Stimulated activated memory B cell treated with anti-CD40 and anti-IgM and Interleukin-4, amounts not matched to agents 10 μg/mL and 1 μg/mL and 100 μg/mL, for 72 hours (primary cell): ENCODE data around the gene JPH4.

ENCODE experiments used
- ATAC-seq: fragments of 150-1000 bp; cut with Tn5 transposase; 2 replicates; pipeline ENCODE4 v1.10.0; 2021
- H3K27ac Mint-ChIP-seq: one replicate; pipeline ENCODE4 v1.8.0; 2022; ENCODE audit warnings: mild to moderate bottlenecking, mixed read lengths
- H3K27me3 Mint-ChIP-seq: one replicate; pipeline ENCODE4 v1.8.0; 2022; ENCODE audit warnings: mixed read lengths
- H3K36me3 Mint-ChIP-seq: one replicate; pipeline ENCODE4 v1.8.0; 2022; ENCODE audit warnings: mixed read lengths
- H3K4me1 Mint-ChIP-seq: one replicate; pipeline ENCODE4 v1.8.0; 2022; ENCODE audit warnings: mixed read lengths
- H3K4me3 Mint-ChIP-seq: one replicate; pipeline ENCODE4 v1.8.0; 2022; ENCODE audit warnings: mild to moderate bottlenecking, moderate library complexity, mixed read lengths
- H3K9me3 Mint-ChIP-seq: one replicate; pipeline ENCODE4 v1.8.0; 2022; ENCODE audit warnings: mixed read lengths

JPH4 gene

GRCh38 chr14:23578560-23579310 is at the start of gene JPH4:
JPH4 (minus strand) TSS chr14:23578790; CDS start chr14:23577453, 1,337 bp downstream.
- Mint-ChIP-seq H3K4me1 (peaks cover 24% of the 10 kb centered on the region), H3K27me3 (peaks cover 65% of the 10 kb centered on the region), H3K9me3 (no peaks in the 10 kb centered on the region), H3K36me3 (no peaks in the 10 kb centered on the region), H3K4me3 (peak within 1 kb of the TSS; percentile 47), H3K27ac (peak within 1 kb of the TSS; percentile 13)
- ATAC-seq: no peak

- Mint-ChIP-seq H3K27ac (no peak overlapping the region), H3K9me3 (peaks cover 10% of the 10 kb centered on the region), H3K27me3 (peaks cover 26% of the 10 kb centered on the region), H3K36me3 (no peaks in the 10 kb centered on the region), H3K4me1 (peaks cover 7% of the 10 kb centered on the region), H3K4me3 (no peak overlapping the region)
- ATAC-seq: no peak
These were observed 49.4 kb upstream of the JPH4 start for GRCh38 chr14:23627961-23628360.

- Mint-ChIP-seq H3K4me1 (peaks cover 1% of the 10 kb centered on the region), H3K27ac (no peak overlapping the region), H3K9me3 (peaks cover 10% of the 10 kb centered on the region), H3K36me3 (no peaks in the 10 kb centered on the region), H3K4me3 (no peak overlapping the region), H3K27me3 (peaks cover 36% of the 10 kb centered on the region)
- no peak for ATAC-seq
These were observed 48.4 kb upstream of the JPH4 start for GRCh38 chr14:23626946-23627345.

- ATAC-seq: no peak
- Mint-ChIP-seq H3K9me3 (peaks cover 10% of the 10 kb centered on the region), H3K27me3 (peaks cover 46% of the 10 kb centered on the region), H3K27ac (no peak overlapping the region), H3K36me3 (no peaks in the 10 kb centered on the region), H3K4me3 (no peak overlapping the region), H3K4me1 (no peaks in the 10 kb centered on the region)
These were observed 46.3 kb upstream of the JPH4 start for GRCh38 chr14:23624830-23625404.

GRCh38 chr14:23623962-23624361 is 45.4 kb upstream of the JPH4 start:
- no peak overlapping the region for H3K4me3 Mint-ChIP-seq
- peaks cover 44% of the 10 kb centered on the region for H3K27me3 Mint-ChIP-seq
- H3K27ac Mint-ChIP-seq: no peak overlapping the region
- no peaks in the 10 kb centered on the region for H3K4me1 Mint-ChIP-seq
- peaks cover 10% of the 10 kb centered on the region for H3K9me3 Mint-ChIP-seq
- no peak for ATAC-seq
- H3K36me3 Mint-ChIP-seq: no peaks in the 10 kb centered on the region

- no peak for ATAC-seq
- Mint-ChIP-seq H3K4me3 (no peak overlapping the region), H3K4me1 (no peaks in the 10 kb centered on the region), H3K9me3 (peaks cover 10% of the 10 kb centered on the region), H3K27me3 (peaks cover 44% of the 10 kb centered on the region), H3K36me3 (no peaks in the 10 kb centered on the region), H3K27ac (no peak overlapping the region)
These were observed 44.4 kb upstream of the JPH4 start for GRCh38 chr14:23622990-23623389.

GRCh38 chr14:23621932-23622730 is 43.5 kb upstream of the JPH4 start:
- Mint-ChIP-seq H3K27me3 (peaks cover 44% of the 10 kb centered on the region), H3K4me1 (no peaks in the 10 kb centered on the region), H3K9me3 (peaks cover 10% of the 10 kb centered on the region), H3K27ac (no peak overlapping the region), H3K36me3 (no peaks in the 10 kb centered on the region), H3K4me3 (no peak overlapping the region)
- ATAC-seq: no peak

GRCh38 chr14:23621204-23621931 is 42.8 kb upstream of the JPH4 start:
- Mint-ChIP-seq H3K27ac (no peak overlapping the region), H3K4me1 (no peaks in the 10 kb centered on the region), H3K36me3 (no peaks in the 10 kb centered on the region), H3K9me3 (peaks cover 10% of the 10 kb centered on the region), H3K27me3 (peaks cover 44% of the 10 kb centered on the region), H3K4me3 (no peak overlapping the region)
- ATAC-seq: no peak

GRCh38 chr14:23620177-23620702 is 41.6 kb upstream of the JPH4 start:
- Mint-ChIP-seq H3K27ac (no peak overlapping the region), H3K4me1 (no peaks in the 10 kb centered on the region), H3K36me3 (no peaks in the 10 kb centered on the region), H3K27me3 (peaks cover 44% of the 10 kb centered on the region), H3K4me3 (no peak overlapping the region), H3K9me3 (peaks cover 10% of the 10 kb centered on the region)
- ATAC-seq: no peak

- Mint-ChIP-seq H3K4me1 (no peaks in the 10 kb centered on the region), H3K27ac (no peak overlapping the region), H3K9me3 (no peaks in the 10 kb centered on the region), H3K4me3 (no peak overlapping the region), H3K27me3 (peaks cover 47% of the 10 kb centered on the region), H3K36me3 (no peaks in the 10 kb centered on the region)
- no peak for ATAC-seq
These were observed 39.9 kb upstream of the JPH4 start for GRCh38 chr14:23618415-23618988.

- peaks cover 43% of the 10 kb centered on the region for H3K27me3 Mint-ChIP-seq
- H3K27ac Mint-ChIP-seq: no peak overlapping the region
- ATAC-seq: no peak
- no peaks in the 10 kb centered on the region for H3K36me3 Mint-ChIP-seq
- no peaks in the 10 kb centered on the region for H3K9me3 Mint-ChIP-seq
- H3K4me1 Mint-ChIP-seq: no peaks in the 10 kb centered on the region
- H3K4me3 Mint-ChIP-seq: no peak overlapping the region
These were observed 38.9 kb upstream of the JPH4 start for GRCh38 chr14:23617539-23617938.

- Mint-ChIP-seq H3K4me3 (no peak overlapping the region), H3K36me3 (no peaks in the 10 kb centered on the region)
- no peak for ATAC-seq
These were observed 37.3 kb upstream of the JPH4 start for GRCh38 chr14:23615856-23616255.

GRCh38 chr14:23614395-23614828 is 35.8 kb upstream of the JPH4 start:
- no peak for ATAC-seq
- no peak overlapping the region for H3K4me3 Mint-ChIP-seq
- no peaks in the 10 kb centered on the region for H3K9me3 Mint-ChIP-seq
- no peak overlapping the region for H3K27ac Mint-ChIP-seq
- H3K4me1 Mint-ChIP-seq: no peaks in the 10 kb centered on the region
- H3K36me3 Mint-ChIP-seq: no peaks in the 10 kb centered on the region
- H3K27me3 Mint-ChIP-seq: peaks cover 28% of the 10 kb centered on the region

More at GRCh38 chr14:23615856-23616255, 37.3 kb upstream of the JPH4 start:
- H3K27me3 Mint-ChIP-seq: peaks cover 39% of the 10 kb centered on the region
- H3K9me3 Mint-ChIP-seq: no peaks in the 10 kb centered on the region
- no peaks in the 10 kb centered on the region for H3K4me1 Mint-ChIP-seq
- no peak overlapping the region for H3K27ac Mint-ChIP-seq

- no peak for ATAC-seq
These were observed 34.9 kb upstream of the JPH4 start for GRCh38 chr14:23613242-23614070.

More at GRCh38 chr14:23613242-23614070, 34.9 kb upstream of the JPH4 start:
- Mint-ChIP-seq H3K4me3 (no peak overlapping the region), H3K36me3 (no peaks in the 10 kb centered on the region), H3K27ac (no peak overlapping the region), H3K9me3 (peaks cover 3% of the 10 kb centered on the region), H3K27me3 (peaks cover 28% of the 10 kb centered on the region), H3K4me1 (no peaks in the 10 kb centered on the region)
